HUES48 (cell line): ENCODE data around the gene ZNF644.
"Not testable (repeated sequence)": the region's sequence is repeated elsewhere in the genome, so short reads cannot be mapped to it uniquely, and the experiment has no call there.

Experiments used
- H3K27ac ChIP-seq: one replicate; pipeline ENCODE4 v1.7.0; 2013; ENCODE audit warnings: low read depth, low read length, inconsistent platforms
- H3K27me3 ChIP-seq: 2 replicates; pipeline ENCODE4 v1.6.1; 2013; ENCODE audit warnings: mild to moderate bottlenecking, low read length; ENCODE audit not compliant: control insufficient read depth, insufficient read depth
- H3K36me3 ChIP-seq: 2 replicates; pipeline ENCODE4 v1.6.1; 2013; ENCODE audit warnings: low read length; ENCODE audit not compliant: control insufficient read depth, insufficient read depth
- H3K4me1 ChIP-seq: 2 replicates; pipeline ENCODE4 v1.6.1; 2013; ENCODE audit warnings: mild to moderate bottlenecking, low read length; ENCODE audit not compliant: control insufficient read depth, insufficient read depth
- H3K4me3 ChIP-seq: 2 replicates; pipeline ENCODE4 v1.5.1; 2013; ENCODE audit warnings: mild to moderate bottlenecking, low read depth, low read length
- H3K9ac ChIP-seq: 2 replicates; pipeline ENCODE4 v1.6.1; 2013; ENCODE audit warnings: mild to moderate bottlenecking, low read depth, low read length, moderate library complexity
- H3K9me3 ChIP-seq: 2 replicates; pipeline ENCODE4 v1.6.1; 2013; ENCODE audit warnings: low read length; ENCODE audit not compliant: control insufficient read depth, insufficient read depth

ZNF644 gene

GRCh38 chr1:91045284-91045683 lies 23.4 kb upstream of the ZNF644 start:
- Histone ChIP-seq H3K27ac (no peak overlapping the region), H3K4me1 (peaks cover 9% of the 10 kb centered on the region; the same call in 1 of the 2 replicates), H3K36me3 (no peaks in the 10 kb centered on the region), H3K9ac (no peak overlapping the region), H3K4me3 (no peak overlapping the region), H3K27me3 (no peaks in the 10 kb centered on the region), H3K9me3 (no peaks in the 10 kb centered on the region; the same call in 1 of the 2 replicates)

GRCh38 chr1:91044776-91045175 lies 22.9 kb upstream of the ZNF644 start:
- not testable (repeated sequence) for H3K9ac ChIP-seq, H3K27me3 ChIP-seq, H3K36me3 ChIP-seq, H3K27ac ChIP-seq, H3K4me1 ChIP-seq, H3K9me3 ChIP-seq, H3K4me3 ChIP-seq

GRCh38 chr1:91042372-91042771 lies 20.5 kb upstream of the ZNF644 start:
- H3K36me3 ChIP-seq, H3K4me1 ChIP-seq, H3K4me3 ChIP-seq, H3K27ac ChIP-seq, H3K9me3 ChIP-seq, H3K9ac ChIP-seq: not testable (repeated sequence)
- H3K27me3 ChIP-seq, result peaks cover 11% of the 10 kb centered on the region

GRCh38 chr1:91038582-91038981 lies 16.7 kb upstream of the ZNF644 start:
- Histone ChIP-seq H3K36me3 (no peaks in the 10 kb centered on the region), H3K27me3 (peaks cover 20% of the 10 kb centered on the region), H3K4me1 (peaks cover 10% of the 10 kb centered on the region)

GRCh38 chr1:91036894-91037829 lies 15.3 kb upstream of the ZNF644 start:
- Histone ChIP-seq H3K36me3 (no peaks in the 10 kb centered on the region), H3K9ac (no peak overlapping the region), H3K4me1 (peaks cover 10% of the 10 kb centered on the region), H3K9me3 (no peaks in the 10 kb centered on the region), H3K4me3 (no peak overlapping the region), H3K27ac (no peak overlapping the region), H3K27me3 (peaks cover 22% of the 10 kb centered on the region)

More at GRCh38 chr1:91038582-91038981, 16.7 kb upstream of the ZNF644 start:
- Histone ChIP-seq H3K9ac (no peak overlapping the region), H3K4me3 (no peak overlapping the region), H3K27ac (no peak overlapping the region), H3K9me3 (no peaks in the 10 kb centered on the region)

- H3K9me3 ChIP-seq, result no peaks in the 10 kb centered on the region
- H3K27ac ChIP-seq, result no peak overlapping the region
- no peaks in the 10 kb centered on the region for H3K36me3 ChIP-seq
- H3K9ac ChIP-seq, result no peak overlapping the region
- H3K27me3 ChIP-seq, result peaks cover 11% of the 10 kb centered on the region
- H3K4me3 ChIP-seq, result no peak overlapping the region
- H3K4me1 ChIP-seq, result peaks cover 10% of the 10 kb centered on the region
Observed at GRCh38 chr1:91032349-91032748, 10.5 kb upstream of the ZNF644 start.

GRCh38 chr1:91031081-91031480 lies 9.2 kb upstream of the ZNF644 start:
- no peaks in the 10 kb centered on the region for H3K4me1 ChIP-seq
- H3K36me3 ChIP-seq, result no peaks in the 10 kb centered on the region
- H3K27ac ChIP-seq, result no peak overlapping the region
- peaks cover 3% of the 10 kb centered on the region; the same call in 1 of the 2 replicates for H3K27me3 ChIP-seq
- no peak overlapping the region for H3K9ac ChIP-seq
- no peaks in the 10 kb centered on the region for H3K9me3 ChIP-seq
- no peak overlapping the region for H3K4me3 ChIP-seq

GRCh38 chr1:91026777-91027176 lies 4.9 kb upstream of the ZNF644 start:
- Histone ChIP-seq H3K4me1 (peaks cover 14% of the 10 kb centered on the region), H3K9me3 (no peaks in the 10 kb centered on the region), H3K27ac (no peak overlapping the region), H3K27me3 (no peaks in the 10 kb centered on the region), H3K9ac (no peak overlapping the region), H3K4me3 (no peak overlapping the region), H3K36me3 (no peaks in the 10 kb centered on the region)

GRCh38 chr1:91026320-91026719 lies 4.5 kb upstream of the ZNF644 start:
- Histone ChIP-seq H3K9ac (no peak overlapping the region), H3K4me1 (peaks cover 14% of the 10 kb centered on the region), H3K9me3 (no peaks in the 10 kb centered on the region), H3K36me3 (no peaks in the 10 kb centered on the region), H3K4me3 (no peak overlapping the region), H3K27me3 (no peaks in the 10 kb centered on the region), H3K27ac (no peak overlapping the region)

- H3K27ac ChIP-seq, result no peak overlapping the region
- H3K9me3 ChIP-seq, result no peaks in the 10 kb centered on the region
- H3K4me1 ChIP-seq, result peaks cover 20% of the 10 kb centered on the region
- no peak overlapping the region for H3K9ac ChIP-seq
- no peak overlapping the region for H3K4me3 ChIP-seq
- H3K27me3 ChIP-seq, result no peaks in the 10 kb centered on the region
- peaks cover 10% of the 10 kb centered on the region for H3K36me3 ChIP-seq
Observed at GRCh38 chr1:91024481-91025119, 2.8 kb upstream of the ZNF644 start.

GRCh38 chr1:91022518-91022929 lies 689 bp upstream of the ZNF644 start:
- H3K4me3 ChIP-seq, result peak overlapping the region; percentile 88
- H3K27me3 ChIP-seq, result no peaks in the 10 kb centered on the region
- peaks cover 24% of the 10 kb centered on the region for H3K36me3 ChIP-seq
- no peaks in the 10 kb centered on the region; the same call in 1 of the 2 replicates for H3K9me3 ChIP-seq
- peaks cover 27% of the 10 kb centered on the region for H3K4me1 ChIP-seq
- peak overlapping the region; percentile 100 for H3K27ac ChIP-seq
- peak overlapping the region; percentile 98 for H3K9ac ChIP-seq
